Vagina (tissue), 2 donors: ENCODE data around the gene SMIM1.

Experiments used
- POLR2A ChIP-seq, 2 donors: fragments of 450-650 bp; IDR thresholded peaks; one replicate each; pipeline ENCODE4 v1.6.1; 2017; ENCODE audit warnings: antibody characterized with exemption in 2 of 2, mild to moderate bottlenecking in 2 of 2, moderate library complexity in 2 of 2
- TF ChIP-seq, protein P1 (sequence below), 3 experiments: fragments of 450-650 bp in 2 of 3; fragments of 200-600 bp in 1 of 3; sonication (generic) in 1 of 3; IDR thresholded peaks; one replicate each; pipeline ENCODE4 v1.5.1; 2017 to 2019; ENCODE audit warnings: antibody characterized with exemption in 3 of 3, mild to moderate bottlenecking in 2 of 3, moderate library complexity in 2 of 3

DNA sequence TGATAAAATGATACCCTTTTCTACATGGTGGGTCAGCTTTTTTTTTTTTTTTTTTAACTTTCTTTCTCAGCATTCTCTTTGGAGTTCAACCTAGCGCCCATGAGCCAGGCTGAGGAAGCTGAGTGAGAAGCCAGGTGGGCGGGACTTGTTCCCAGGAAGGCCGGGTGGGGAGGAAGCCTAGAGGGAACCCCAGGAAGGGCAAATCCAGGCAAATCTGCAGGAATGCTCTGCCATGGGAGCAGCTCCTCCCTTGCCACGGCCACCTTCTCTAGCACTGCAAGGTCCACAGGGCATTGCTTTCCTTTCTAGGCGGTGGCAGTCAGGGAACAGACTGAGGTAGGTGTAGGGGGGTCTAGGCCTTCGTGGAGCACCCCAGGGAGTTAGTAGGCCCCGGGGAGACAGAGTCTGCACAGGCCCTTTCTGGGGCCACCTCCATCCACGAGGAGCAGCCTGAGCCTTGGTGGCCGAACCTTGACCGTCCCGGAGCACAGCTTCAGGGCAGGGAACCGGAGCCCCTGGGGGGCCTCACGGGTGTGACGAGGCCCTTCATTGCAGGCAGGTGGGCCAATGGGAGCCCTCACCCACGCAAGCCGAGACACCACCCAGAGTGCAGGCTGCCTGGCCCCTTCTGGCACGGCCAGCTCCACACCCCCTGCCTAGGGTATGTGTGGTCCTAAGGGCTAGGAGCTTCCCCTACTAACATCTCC, 38.5 kb upstream of the SMIM1 start:
- TF ChIP-seq, protein P1, sequence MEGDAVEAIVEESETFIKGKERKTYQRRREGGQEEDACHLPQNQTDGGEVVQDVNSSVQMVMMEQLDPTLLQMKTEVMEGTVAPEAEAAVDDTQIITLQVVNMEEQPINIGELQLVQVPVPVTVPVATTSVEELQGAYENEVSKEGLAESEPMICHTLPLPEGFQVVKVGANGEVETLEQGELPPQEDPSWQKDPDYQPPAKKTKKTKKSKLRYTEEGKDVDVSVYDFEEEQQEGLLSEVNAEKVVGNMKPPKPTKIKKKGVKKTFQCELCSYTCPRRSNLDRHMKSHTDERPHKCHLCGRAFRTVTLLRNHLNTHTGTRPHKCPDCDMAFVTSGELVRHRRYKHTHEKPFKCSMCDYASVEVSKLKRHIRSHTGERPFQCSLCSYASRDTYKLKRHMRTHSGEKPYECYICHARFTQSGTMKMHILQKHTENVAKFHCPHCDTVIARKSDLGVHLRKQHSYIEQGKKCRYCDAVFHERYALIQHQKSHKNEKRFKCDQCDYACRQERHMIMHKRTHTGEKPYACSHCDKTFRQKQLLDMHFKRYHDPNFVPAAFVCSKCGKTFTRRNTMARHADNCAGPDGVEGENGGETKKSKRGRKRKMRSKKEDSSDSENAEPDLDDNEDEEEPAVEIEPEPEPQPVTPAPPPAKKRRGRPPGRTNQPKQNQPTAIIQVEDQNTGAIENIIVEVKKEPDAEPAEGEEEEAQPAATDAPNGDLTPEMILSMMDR (IDR thresholded peaks at IDR 0.05), result no peak
- TF ChIP-seq POLR2A (IDR thresholded peaks at IDR 0.05), result no peak
